Esophagus muscularis mucosa (tissue), 3 donors: ENCODE measurements around the gene ZNF81.

Source experiments
- CTCF ChIP-seq, 3 experiments: fragments of 200-600 bp in 2 of 3; fragments of 450-650 bp in 1 of 3; sonication (generic) in 2 of 3; IDR thresholded peaks; one replicate each; pipeline ENCODE4 v1.5.1; 2017 to 2019; ENCODE audit warnings: antibody characterized with exemption in 3 of 3, mild to moderate bottlenecking in 2 of 3, moderate library complexity in 1 of 3
- POLR2A ChIP-seq: fragments of 450-650 bp; IDR thresholded peaks from one replicate; pipeline ENCODE4 v1.6.1; 2017; ENCODE audit warnings: antibody characterized with exemption, moderate library complexity, mild to moderate bottlenecking, low read depth
- POLR2AphosphoS5 ChIP-seq, 2 donors: sonication (generic); formaldehyde crosslinking; IDR thresholded peaks; one replicate each; pipeline ENCODE4 v1.6.1; 2017; ENCODE audit warnings: antibody characterized with exemption in 2 of 2

GRCh38 chrX:47846040-47846439 lies 9.3 kb downstream of the ZNF81 start:
- TF ChIP-seq CTCF (IDR thresholded peaks at IDR 0.05), result no peak
- TF ChIP-seq POLR2A, result no peak
- no peak for TF ChIP-seq POLR2AphosphoS5 (IDR thresholded peaks at IDR 0.05)
